ENCODE results near the gene ITPKA.

ITPKA gene

DNA sequence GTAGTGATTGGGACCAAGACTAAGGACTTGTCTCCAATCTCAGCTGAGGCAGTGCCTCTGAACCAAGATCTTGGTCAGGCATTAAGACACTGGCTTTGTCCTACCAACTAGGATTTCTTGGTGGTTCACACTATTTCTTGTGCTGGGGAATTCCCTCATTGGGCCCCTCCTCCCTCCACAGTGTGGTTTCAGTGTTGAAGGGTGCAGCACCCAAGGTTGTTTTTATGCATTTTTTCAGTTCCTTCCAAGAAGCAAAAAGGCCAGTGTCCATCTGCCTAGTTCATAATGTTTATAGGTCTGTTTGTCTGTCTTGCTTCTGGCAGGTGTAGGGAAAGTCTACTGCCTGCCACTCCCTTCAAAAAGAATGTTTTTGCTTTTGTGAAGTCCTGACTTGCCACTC, 10.6 kb upstream of the ITPKA start:
- H3K9me3 ChIP-seq (ENCODE audit: control insufficient read depth, insufficient read depth, low read length): no peaks in the 10 kb centered on the region
- peaks cover 20% of the 10 kb centered on the region for H3K36me3 ChIP-seq (ENCODE audit: insufficient read depth, low read length)
- H3K9ac ChIP-seq (ENCODE audit: low read depth, low read length): no peak overlapping the region
- H3K4me1 ChIP-seq (ENCODE audit: insufficient read depth, low read length): no peaks in the 10 kb centered on the region

DNA sequence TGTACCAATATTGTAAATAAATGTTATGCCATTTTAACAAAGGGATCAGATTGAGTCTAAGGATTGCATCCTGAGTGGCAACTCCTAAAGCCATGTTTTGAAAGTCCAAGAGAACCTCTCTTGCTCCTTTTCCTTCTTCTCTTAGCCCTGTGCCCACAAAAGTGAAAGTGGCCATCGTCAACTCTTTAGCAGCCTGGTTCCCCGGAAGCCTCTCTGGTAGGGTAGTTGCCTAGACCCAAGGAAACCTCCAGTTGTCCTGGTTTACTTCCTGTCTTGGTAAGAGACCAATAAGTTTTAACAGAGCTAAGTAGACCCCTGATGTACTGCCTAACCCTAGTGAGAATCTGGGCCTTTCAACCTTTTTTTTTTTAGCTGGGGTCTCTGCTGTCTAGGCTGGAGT, 10.2 kb upstream of the ITPKA start:
- Histone ChIP-seq H3K36me3 (ENCODE audit: insufficient read depth, low read length) (peaks cover 18% of the 10 kb centered on the region), H3K9ac (ENCODE audit: low read depth, low read length) (no peak overlapping the region), H3K4me1 (ENCODE audit: insufficient read depth, low read length) (no peaks in the 10 kb centered on the region), H3K9me3 (ENCODE audit: control insufficient read depth, insufficient read depth, low read length) (no peaks in the 10 kb centered on the region)

DNA sequence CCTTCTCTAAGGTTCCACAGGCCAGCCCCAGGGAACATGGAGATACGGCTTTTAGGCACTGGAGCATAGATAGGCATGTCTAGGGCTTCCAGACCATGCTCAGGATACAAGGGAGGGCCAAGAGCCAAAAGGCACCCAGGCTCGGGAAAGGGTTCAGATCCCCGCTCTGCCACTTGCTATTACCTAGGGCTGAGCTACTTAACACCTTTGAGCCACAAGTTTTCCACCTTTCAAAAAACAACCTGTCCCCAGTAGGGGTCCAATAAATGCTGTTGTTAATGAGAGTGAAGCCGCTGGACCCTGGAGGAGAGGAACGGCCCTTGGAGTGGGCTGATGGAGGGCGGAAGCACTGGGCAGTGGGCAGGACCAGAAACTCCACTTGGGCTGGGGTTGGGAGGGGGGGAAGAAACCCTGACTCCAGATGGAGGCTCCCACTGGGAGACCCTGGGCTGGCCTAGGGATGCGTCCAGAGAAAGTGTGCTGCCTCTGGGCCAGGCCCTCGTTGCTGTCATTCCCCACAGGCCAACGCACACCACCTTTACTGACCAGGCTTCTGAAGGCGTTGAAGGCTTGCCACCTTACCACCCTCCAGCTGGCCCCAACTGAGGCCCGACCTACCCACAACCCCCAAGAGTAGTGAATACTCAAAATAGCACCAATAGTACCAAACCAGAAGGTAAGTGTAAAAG, 8.6 kb upstream of the ITPKA start:
- H3K9ac ChIP-seq (ENCODE audit: low read depth, low read length): no peak overlapping the region
- no peaks in the 10 kb centered on the region for H3K9me3 ChIP-seq (ENCODE audit: control insufficient read depth, insufficient read depth, low read length)
- H3K4me1 ChIP-seq (ENCODE audit: insufficient read depth, low read length): no peaks in the 10 kb centered on the region

DNA sequence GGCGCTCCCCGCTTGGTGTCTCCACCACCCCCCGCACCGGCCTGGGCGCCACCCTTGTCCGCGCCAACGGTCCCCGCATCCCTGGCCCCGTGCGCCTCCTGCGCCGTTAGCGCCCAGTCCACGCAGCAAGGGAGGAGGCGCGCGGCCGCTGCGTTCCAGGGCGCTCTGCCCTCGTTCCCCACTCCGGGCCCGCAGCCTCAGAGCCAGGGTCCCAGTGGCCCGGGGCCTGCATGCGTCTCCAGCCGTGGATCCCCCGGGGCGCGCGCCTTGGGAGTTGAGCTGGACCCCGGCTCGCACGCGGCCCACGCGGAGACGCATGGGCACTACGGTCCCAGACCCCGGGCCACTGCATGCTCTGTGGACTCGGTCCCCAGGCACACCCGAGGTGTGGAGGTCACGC, 7.4 kb upstream of the ITPKA start:
- no peaks in the 10 kb centered on the region for H3K9me3 ChIP-seq (ENCODE audit: control insufficient read depth, insufficient read depth, low read length)

More for the DNA sequence above, 8.6 kb upstream of the ITPKA start:
- H3K36me3 ChIP-seq (ENCODE audit: insufficient read depth, low read length): peaks cover 4% of the 10 kb centered on the region

DNA sequence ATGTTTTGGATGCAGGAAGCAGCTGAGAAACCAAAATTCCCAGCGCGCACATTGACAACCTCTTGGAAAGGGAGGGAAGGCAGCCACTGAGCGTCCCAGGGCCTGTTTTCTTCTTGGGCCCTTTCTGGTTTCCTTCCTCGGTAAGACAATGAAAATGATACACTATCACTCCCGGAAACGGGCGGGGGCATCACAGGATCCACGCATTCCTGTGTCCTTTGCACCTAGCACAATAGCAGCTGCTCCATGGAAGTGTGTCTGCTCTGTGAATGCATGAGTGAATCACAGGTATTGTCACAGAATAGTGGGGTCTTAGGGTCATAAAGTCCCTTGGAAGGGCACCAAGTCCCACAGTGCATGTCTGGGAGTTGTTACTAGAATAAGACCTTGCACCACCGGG, 6.3 kb upstream of the ITPKA start:
- no peaks in the 10 kb centered on the region for H3K4me1 ChIP-seq (ENCODE audit: insufficient read depth, low read length)

More for the DNA sequence above, 7.4 kb upstream of the ITPKA start:
- Histone ChIP-seq H3K36me3 (ENCODE audit: insufficient read depth, low read length) (no peaks in the 10 kb centered on the region; the same call in 1 of the 2 replicates), H3K9ac (ENCODE audit: low read depth, low read length) (no peak overlapping the region), H3K4me1 (ENCODE audit: insufficient read depth, low read length) (no peaks in the 10 kb centered on the region)

DNA sequence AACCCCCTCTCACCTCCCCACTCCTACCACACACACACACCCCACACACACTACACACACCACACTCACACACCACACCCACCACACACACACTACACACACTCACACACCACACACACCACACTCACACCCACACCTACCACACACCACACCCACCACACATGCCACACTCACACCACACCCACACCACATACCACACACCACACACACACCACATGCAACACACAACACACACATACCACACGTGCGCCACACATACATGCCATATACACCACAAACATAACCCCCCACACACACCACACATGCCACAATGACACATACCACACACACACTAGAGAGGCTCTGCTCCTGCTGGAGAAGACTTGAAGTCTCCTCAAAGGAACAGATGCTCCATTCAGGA, 5.9 kb upstream of the ITPKA start:
- no peaks in the 10 kb centered on the region for H3K4me1 ChIP-seq (ENCODE audit: insufficient read depth, low read length)
- H3K9ac ChIP-seq (ENCODE audit: low read depth, low read length): no peak overlapping the region
- H3K36me3 ChIP-seq (ENCODE audit: insufficient read depth, low read length): no peaks in the 10 kb centered on the region; the same call in 1 of the 2 replicates
- H3K9me3 ChIP-seq (ENCODE audit: control insufficient read depth, insufficient read depth, low read length): no peaks in the 10 kb centered on the region

More for the DNA sequence above, 6.3 kb upstream of the ITPKA start:
- Histone ChIP-seq H3K9me3 (ENCODE audit: control insufficient read depth, insufficient read depth, low read length) (no peaks in the 10 kb centered on the region), H3K9ac (ENCODE audit: low read depth, low read length) (no peak overlapping the region), H3K36me3 (ENCODE audit: insufficient read depth, low read length) (no peaks in the 10 kb centered on the region; the same call in 1 of the 2 replicates)

DNA sequence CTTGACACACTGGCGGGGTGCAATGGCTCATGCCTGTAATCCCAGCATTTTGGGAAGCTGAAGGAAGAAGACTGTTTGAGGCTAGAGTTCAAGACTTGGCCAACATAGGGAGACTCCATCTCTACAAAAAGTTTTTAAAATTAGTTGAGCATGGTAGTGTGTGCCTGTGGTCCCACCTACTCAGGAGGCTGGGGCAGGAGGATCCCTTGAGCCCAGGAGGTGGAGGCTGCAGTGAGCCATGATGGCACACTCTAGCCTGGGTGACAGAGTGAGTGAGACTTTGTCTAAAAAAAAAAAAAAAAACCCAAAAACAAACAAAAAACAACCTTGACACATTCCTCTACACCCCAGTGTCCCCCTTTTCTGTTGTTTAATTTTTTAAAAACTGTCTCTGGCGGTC, 4.0 kb upstream of the ITPKA start:
- Histone ChIP-seq H3K9ac (ENCODE audit: low read depth, low read length) (no peak overlapping the region), H3K36me3 (ENCODE audit: insufficient read depth, low read length) (no peaks in the 10 kb centered on the region), H3K9me3 (ENCODE audit: control insufficient read depth, insufficient read depth, low read length) (no peaks in the 10 kb centered on the region), H3K4me1 (ENCODE audit: insufficient read depth, low read length) (no peaks in the 10 kb centered on the region)

DNA sequence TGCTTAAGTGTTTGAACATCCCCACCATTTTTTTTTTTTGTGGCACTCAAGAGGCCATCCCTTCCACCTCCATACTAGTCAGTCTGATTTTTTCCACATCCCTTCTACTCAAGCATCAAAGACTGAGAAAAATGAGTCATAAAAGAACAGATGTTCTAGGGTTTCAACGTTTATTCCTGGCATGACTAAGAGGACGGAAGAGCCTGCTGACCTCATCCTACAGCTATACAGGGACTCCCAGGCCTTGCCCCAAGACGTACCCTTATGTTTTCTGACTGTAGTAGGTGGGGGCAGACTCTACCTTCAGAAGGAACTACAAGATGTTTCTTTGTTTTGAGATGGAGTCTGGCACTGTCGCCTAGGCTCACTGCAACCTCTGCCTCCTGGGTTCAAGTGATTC, 3.3 kb upstream of the ITPKA start:
- Histone ChIP-seq H3K36me3 (ENCODE audit: insufficient read depth, low read length) (no peaks in the 10 kb centered on the region), H3K4me1 (ENCODE audit: insufficient read depth, low read length) (no peaks in the 10 kb centered on the region), H3K9ac (ENCODE audit: low read depth, low read length) (no peak overlapping the region), H3K9me3 (ENCODE audit: control insufficient read depth, insufficient read depth, low read length) (no peaks in the 10 kb centered on the region)

DNA sequence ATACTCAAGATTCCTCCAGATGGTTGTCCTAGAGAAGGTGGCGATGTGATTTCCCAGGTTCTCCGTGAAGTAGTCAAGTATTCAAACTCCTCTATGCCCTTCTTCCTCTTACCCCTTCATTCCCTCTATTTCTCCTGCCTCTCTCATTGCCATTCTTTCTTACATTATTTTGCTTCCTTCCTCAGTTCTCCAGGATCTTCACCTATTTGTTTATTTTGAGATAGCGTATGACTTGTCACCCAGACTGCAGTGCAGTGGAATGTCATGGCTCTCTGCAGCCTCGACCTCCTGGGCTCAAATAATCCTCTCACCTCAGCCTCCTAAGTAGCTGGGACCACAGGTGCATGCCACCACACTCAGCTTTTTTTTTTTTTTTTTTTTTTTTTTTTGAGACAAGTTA, 1.8 kb upstream of the ITPKA start:
- Histone ChIP-seq H3K9me3 (ENCODE audit: control insufficient read depth, insufficient read depth, low read length) (no peaks in the 10 kb centered on the region), H3K36me3 (ENCODE audit: insufficient read depth, low read length) (no peaks in the 10 kb centered on the region), H3K9ac (ENCODE audit: low read depth, low read length) (no peak overlapping the region), H3K4me1 (ENCODE audit: insufficient read depth, low read length) (no peaks in the 10 kb centered on the region; the same call in 1 of the 2 replicates)

DNA sequence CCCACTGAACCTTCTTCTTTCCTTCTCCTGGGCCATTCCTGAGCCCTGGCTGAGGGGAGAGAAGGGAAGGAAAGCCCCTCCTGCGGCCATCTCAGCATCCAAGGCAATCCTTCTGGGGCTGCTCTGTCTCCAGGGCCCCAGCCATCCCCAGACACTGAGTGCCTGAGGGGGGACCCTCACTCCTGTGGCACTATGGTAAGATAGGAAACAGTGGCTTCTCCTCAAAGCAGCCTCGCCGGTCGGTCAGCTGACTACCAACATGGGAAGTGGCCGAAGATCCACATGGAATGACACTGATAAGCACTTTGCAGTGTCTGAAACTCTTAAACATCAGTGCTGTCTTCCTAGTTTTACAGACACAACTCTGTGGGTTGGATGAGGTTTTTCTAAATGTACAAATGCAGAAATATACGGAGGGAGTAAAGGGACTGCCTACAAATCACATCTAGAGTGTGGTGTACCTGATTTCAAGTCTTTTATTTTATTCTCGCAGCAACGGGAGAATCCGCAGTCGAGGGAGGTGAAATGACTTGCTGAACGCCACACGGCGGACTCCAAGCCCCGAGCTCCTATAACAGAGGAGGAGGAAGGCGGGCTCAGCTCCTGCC, 973 bp upstream of the ITPKA start:
- Histone ChIP-seq H3K9me3 (ENCODE audit: control insufficient read depth, insufficient read depth, low read length) (no peaks in the 10 kb centered on the region), H3K36me3 (ENCODE audit: insufficient read depth, low read length) (no peaks in the 10 kb centered on the region), H3K4me1 (ENCODE audit: insufficient read depth, low read length) (no peaks in the 10 kb centered on the region; the same call in 1 of the 2 replicates), H3K9ac (ENCODE audit: low read depth, low read length) (peak overlapping the region; percentile 56; the same call in 1 of the 2 replicates)

DNA sequence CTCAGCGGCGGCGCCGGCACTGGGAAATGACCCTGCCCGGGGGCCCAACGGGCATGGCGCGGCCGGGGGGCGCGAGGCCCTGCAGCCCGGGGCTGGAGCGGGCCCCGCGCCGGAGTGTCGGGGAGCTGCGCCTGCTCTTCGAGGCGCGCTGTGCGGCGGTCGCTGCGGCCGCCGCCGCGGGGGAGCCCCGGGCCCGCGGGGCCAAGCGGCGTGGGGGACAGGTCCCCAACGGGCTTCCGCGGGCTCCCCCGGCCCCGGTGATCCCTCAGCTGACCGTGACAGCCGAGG, 172 bp downstream of the ITPKA start:
- H3K9ac ChIP-seq (ENCODE audit: low read depth, low read length): peak overlapping the region; percentile 56; the same call in 1 of the 2 replicates
- no peaks in the 10 kb centered on the region for H3K9me3 ChIP-seq (ENCODE audit: control insufficient read depth, insufficient read depth, low read length)
- no peaks in the 10 kb centered on the region for H3K36me3 ChIP-seq (ENCODE audit: insufficient read depth, low read length)
- no peaks in the 10 kb centered on the region; the same call in 1 of the 2 replicates for H3K4me1 ChIP-seq (ENCODE audit: insufficient read depth, low read length)

DNA sequence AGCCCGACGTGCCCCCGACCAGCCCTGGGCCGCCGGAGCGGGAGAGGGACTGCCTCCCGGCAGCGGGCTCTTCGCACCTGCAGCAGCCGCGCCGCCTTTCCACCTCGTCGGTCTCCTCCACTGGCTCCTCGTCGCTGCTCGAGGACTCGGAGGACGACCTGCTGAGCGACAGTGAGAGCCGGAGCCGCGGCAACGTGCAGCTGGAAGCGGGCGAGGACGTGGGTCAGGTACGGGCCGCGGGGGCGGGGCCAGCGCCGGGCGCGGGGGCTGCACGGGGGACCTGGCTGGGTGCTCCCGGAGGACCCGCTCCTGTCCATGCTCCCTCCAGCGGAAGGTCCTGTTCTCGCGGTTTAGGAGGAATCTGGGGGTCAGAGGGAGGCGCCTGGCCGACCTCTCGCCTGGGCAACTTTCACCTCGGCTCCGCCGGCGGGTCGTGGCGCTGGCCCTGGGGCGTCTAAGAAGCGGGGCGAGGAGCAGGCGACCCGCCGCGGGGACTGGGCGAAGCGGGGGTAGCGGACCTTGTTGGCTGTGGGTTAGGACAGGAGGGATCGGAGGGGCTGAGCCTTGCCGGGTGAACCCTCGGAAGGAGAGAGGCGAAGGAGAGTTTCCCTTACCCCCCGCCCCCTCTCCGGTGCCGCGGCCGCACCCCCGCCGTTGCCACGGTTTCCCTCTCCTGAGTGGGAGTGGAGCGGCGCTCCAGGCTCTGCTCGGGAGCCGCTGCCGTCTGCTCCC, 682 bp downstream of the ITPKA start:
- Histone ChIP-seq H3K4me1 (ENCODE audit: insufficient read depth, low read length) (no peaks in the 10 kb centered on the region; the same call in 1 of the 2 replicates), H3K9me3 (ENCODE audit: control insufficient read depth, insufficient read depth, low read length) (no peaks in the 10 kb centered on the region), H3K36me3 (ENCODE audit: insufficient read depth, low read length) (no peaks in the 10 kb centered on the region), H3K9ac (ENCODE audit: low read depth, low read length) (peak overlapping the region; percentile 56; the same call in 1 of the 2 replicates)

DNA sequence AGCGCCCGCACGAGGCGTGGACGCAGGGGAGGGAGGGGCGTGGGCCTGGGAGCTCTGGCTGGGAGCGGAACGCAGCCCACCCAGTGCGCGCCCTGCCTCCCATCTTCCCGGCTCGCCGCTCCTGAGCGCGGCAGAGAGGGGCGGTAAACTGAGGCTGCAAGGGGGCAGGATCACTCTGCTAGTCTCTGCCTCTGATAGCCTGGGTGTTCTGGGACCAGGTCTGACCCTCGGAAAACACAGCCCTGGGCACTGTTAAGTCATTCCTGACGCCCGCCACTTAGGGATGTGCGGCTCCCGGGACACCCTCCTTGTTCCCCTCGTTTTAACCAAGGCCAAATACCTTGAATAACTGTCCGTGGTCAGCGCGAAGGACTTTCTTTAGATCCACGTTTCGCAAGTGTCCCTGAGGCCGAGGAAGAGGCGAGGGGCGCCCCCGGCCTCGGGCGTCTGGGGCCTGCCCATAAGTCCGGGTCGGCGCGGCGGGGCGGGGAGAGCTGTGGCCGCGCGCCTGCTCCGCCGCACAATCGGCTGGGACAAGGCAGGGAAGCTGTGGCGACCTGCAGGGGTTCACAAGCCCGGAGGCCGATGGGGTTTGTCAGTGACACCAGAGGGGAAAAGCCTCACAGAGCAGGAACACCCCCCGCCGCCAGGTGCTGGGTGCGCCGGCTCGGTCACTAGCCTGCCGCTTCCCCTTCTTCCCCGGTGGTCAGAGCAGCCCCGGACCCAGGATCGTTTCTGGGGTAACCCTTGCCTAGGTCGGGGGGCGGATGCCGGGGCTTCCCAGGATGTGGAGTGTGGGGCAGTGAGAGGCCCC, 1.5 kb downstream of the ITPKA start:
- Histone ChIP-seq H3K4me1 (ENCODE audit: insufficient read depth, low read length) (no peaks in the 10 kb centered on the region; the same call in 1 of the 2 replicates), H3K36me3 (ENCODE audit: insufficient read depth, low read length) (no peaks in the 10 kb centered on the region), H3K9ac (ENCODE audit: low read depth, low read length) (peak overlapping the region; percentile 56; the same call in 1 of the 2 replicates), H3K9me3 (ENCODE audit: control insufficient read depth, insufficient read depth, low read length) (no peaks in the 10 kb centered on the region)

Measured in ES-I3 (cell line).